T-cell (primary cell): ENCODE data around the gene PIGL. TPM values are rescaled to one million over a fixed set of nuclear protein-coding genes. Genes with fewer than 3 reads are reported as not detected.

Source experiments
- ATAC-seq, 4 experiments: fragments of 200-7000 bp in 3 of 4; fragments of 150-1000 bp in 1 of 4; cut with Tn5 transposase; replicated peaks in 1 of 4; 1 replicate in 3 of 4; 2 replicates in 1 of 4; pipeline ENCODE4 v1.10.0; 2021; ENCODE audit warnings: moderate library complexity in 3 of 4, mild to moderate bottlenecking in 2 of 4, moderate number of reproducible peaks in 1 of 4
- CTCF ChIA-PET, 2 donors: fragments of 300-600 bp; sonication (Branson Sonifier 250); formaldehyde crosslinking; loops; one replicate each; lab custom pipeline; 2022; ENCODE audit warnings: antibody characterized with exemption in 2 of 2; lab: Charles Lee
- POLR2A ChIA-PET, 2 donors: fragments of 300-600 bp; sonication (Branson Sonifier 250); formaldehyde crosslinking; loops; one replicate each; lab custom pipeline; 2022; ENCODE audit warnings: antibody characterized with exemption in 2 of 2; lab: Charles Lee
- DNase-seq, 35 experiments: peaks; one replicate each; pipeline versions ENCODE4 v3.0.0 to v3.0.0-alpha.2; 2013 to 2023
- H3K27ac ChIP-seq: one replicate; pipeline ENCODE4 v1.5.1; 2013; ENCODE audit warnings: low read length
- H3K27me3 ChIP-seq, 2 experiments: replicated peaks in 1 of 2; 1 replicate in 1 of 2; 2 replicates in 1 of 2; pipeline versions ENCODE4 v1.6.1 to v1.7.0; 2013; ENCODE audit warnings: low read length in 1 of 2, mixed read lengths in 1 of 2; ENCODE audit not compliant: control insufficient read depth in 2 of 2, insufficient read depth in 2 of 2; ENCODE audit errors: extremely low read depth in 1 of 2
- H3K36me3 ChIP-seq, 2 donors: 1 replicate in 1 of 2; 2 replicates in 1 of 2; pipeline versions ENCODE4 v1.6.1 to v1.7.0; 2013; ENCODE audit warnings: low read length in 1 of 2; ENCODE audit not compliant: control insufficient read depth in 2 of 2, insufficient read depth in 1 of 2; ENCODE audit errors: extremely low read depth in 1 of 2
- H3K4me1 ChIP-seq, 2 experiments: 1 replicate in 1 of 2; 2 replicates in 1 of 2; pipeline versions ENCODE4 v1.6.1 to v1.7.0; 2013; ENCODE audit warnings: low read length in 2 of 2, mixed read lengths in 1 of 2; ENCODE audit not compliant: insufficient read depth in 2 of 2, control insufficient read depth in 1 of 2; ENCODE audit errors: extremely low read depth in 1 of 2
- H3K4me3 ChIP-seq, 2 donors: 1 replicate in 1 of 2; 2 replicates in 1 of 2; pipeline versions ENCODE4 v1.5.1 to v1.7.0; 2013; ENCODE audit warnings: mild to moderate bottlenecking in 2 of 2, low read length in 1 of 2, moderate library complexity in 1 of 2; ENCODE audit not compliant: control insufficient read depth in 1 of 2; ENCODE audit errors: extremely low read depth in 1 of 2
- H3K9me3 ChIP-seq: 2 replicates; pipeline ENCODE4 v1.7.0; 2013
- H3K27ac Mint-ChIP-seq, 2 donors: one replicate each; pipeline ENCODE4 v1.8.0; 2020 to 2021; ENCODE audit warnings: mild to moderate bottlenecking in 2 of 2, mixed read lengths in 2 of 2
- H3K27me3 Mint-ChIP-seq, 2 donors: one replicate each; pipeline ENCODE4 v1.8.0; 2021 to 2022; ENCODE audit warnings: mixed read lengths in 2 of 2
- H3K36me3 Mint-ChIP-seq: one replicate; pipeline ENCODE4 v1.8.0; 2021; ENCODE audit warnings: mixed read lengths
- H3K4me1 Mint-ChIP-seq, 3 donors: one replicate each; pipeline ENCODE4 v1.8.0; 2020 to 2022; ENCODE audit warnings: mixed read lengths in 3 of 3, mild to moderate bottlenecking in 1 of 3
- H3K4me3 Mint-ChIP-seq, 3 donors: one replicate each; pipeline ENCODE4 v1.8.0; 2020 to 2022; ENCODE audit warnings: mild to moderate bottlenecking in 3 of 3, mixed read lengths in 3 of 3, moderate library complexity in 3 of 3
- H3K9me3 Mint-ChIP-seq, 3 donors: one replicate each; pipeline ENCODE4 v1.8.0; 2020 to 2022; ENCODE audit warnings: mixed read lengths in 3 of 3
- WGBS: methylation state at CpG from one replicate; pipeline ENCODE4 v1.1.5; 2013; ENCODE audit warnings: missing lambda C conversion rate; ENCODE audit not compliant: insufficient coverage; 5-methylcytosine and 5-hydroxymethylcytosine counted together
- total RNA-seq, 35 experiments: library from RNA in 6 of 35; stranded (reverse) in 6 of 35; fragments of 120-200 nt in 1 of 35; gene quantifications; one replicate each; pipeline versions ENCODE4 v1.2.1 to v1.2.4 and lab custom pipeline; 2013 to 2026

Gene PIGL
- total RNA-seq, 5 donors from 2014 or later (not counting 1 experiment from before 2014, with no cell fraction given): 53.9 to 90.2 (median 82.7) TPM

DNA sequence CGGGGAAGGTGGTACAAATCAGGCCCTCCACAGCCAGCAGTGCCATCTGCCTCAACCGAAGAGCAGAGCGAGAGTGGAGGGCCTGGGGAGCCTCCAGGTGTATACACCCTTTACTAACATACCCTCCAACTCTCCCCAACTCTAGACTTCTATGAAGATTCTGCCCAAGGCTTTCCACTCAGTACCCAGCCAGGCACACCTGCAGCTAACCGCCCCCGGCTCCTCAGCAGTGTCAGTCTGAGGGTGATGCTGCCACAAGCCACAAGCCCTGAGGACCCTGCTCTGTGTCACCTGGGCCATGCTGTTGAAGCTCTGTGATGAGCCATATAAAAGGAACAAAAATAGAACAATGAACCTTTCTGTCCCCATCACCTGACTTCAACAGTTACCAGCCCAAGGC lies 132.4 kb downstream of the PIGL start:
- no peaks in the 10 kb centered on the region for H3K27me3 Mint-ChIP-seq

DNA sequence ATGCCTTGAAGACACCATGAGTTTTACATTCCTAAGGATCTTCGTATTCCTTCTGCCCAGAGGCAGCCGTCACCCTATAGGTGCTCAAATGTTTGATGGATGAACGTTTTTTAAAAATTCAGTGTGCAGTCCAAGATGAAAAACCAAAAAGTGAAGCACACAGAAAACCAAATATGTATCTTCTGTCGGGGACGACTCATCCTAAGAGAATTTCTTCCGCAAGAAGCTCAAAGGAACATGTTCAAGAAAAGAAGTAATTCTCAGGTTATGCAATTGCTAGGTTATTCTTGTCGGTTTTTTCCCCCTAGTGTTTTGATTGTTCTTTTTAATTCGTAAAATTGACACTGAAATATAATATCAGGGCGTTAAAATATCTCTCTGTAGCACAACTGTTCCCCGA lies 134.8 kb downstream of the PIGL start:
- Histone ChIP-seq H3K4me1 (peaks cover 5 to 21% of the 10 kb centered on the region in 2 experiments), H3K27ac (no peak overlapping the region), H3K27me3 (peaks cover 0 to 6% of the 10 kb centered on the region in 2 experiments), H3K36me3 (peaks cover 7 to 8% of the 10 kb centered on the region in 2 donors), H3K4me3 (peak overlapping the region; percentile 63 to 80), H3K9me3 (no peaks in the 10 kb centered on the region)
- H3K9me3 Mint-ChIP-seq: no peaks in the 10 kb centered on the region
- POLR2A ChIA-PET: no interaction called here
- H3K36me3 Mint-ChIP-seq: no peaks in the 10 kb centered on the region
- CTCF ChIA-PET: interaction anchor here in 1 of 2 donors (2.5 kb wide), 1 partner anchor 12 kb away, joined by 17 read pairs; no protein-coding TSS in a partner anchor
- peaks cover 15 to 22% (median 19%) of the 10 kb centered on the region in 3 donors for H3K4me1 Mint-ChIP-seq
- peak overlapping the region; percentile 89 to 91 (median 89) for H3K4me3 Mint-ChIP-seq
- no peak for DNase-seq
- peak overlapping the region in 1 of 2 donors; percentile 76 for H3K27ac Mint-ChIP-seq
- WGBS: 59% methylated on average over 3 of the region's 10 CpGs
- H3K27me3 Mint-ChIP-seq: no peaks in the 10 kb centered on the region
- no peak for ATAC-seq

More for the DNA sequence above, 132.4 kb downstream of the PIGL start:
- peaks cover 5 to 21% of the 10 kb centered on the region in 2 experiments for H3K4me1 ChIP-seq
- ChIA-PET CTCF (interaction anchor here (0.7 kb wide), 3 partner anchors 90 to 943 kb away, joined by 3 to 4 read pairs (median 4); no protein-coding TSS in a partner anchor), POLR2A (no interaction called here)
- no peaks in the 10 kb centered on the region for H3K36me3 Mint-ChIP-seq
- H3K4me3 ChIP-seq: no peak overlapping the region
- H3K9me3 Mint-ChIP-seq: no peaks in the 10 kb centered on the region
- H3K36me3 ChIP-seq: peaks cover 8% of the 10 kb centered on the region in 2 donors
- peaks cover 15 to 22% (median 19%) of the 10 kb centered on the region in 3 donors for H3K4me1 Mint-ChIP-seq
- no peak overlapping the region for H3K4me3 Mint-ChIP-seq
- DNase-seq (no peak), ATAC-seq (no peak)
- WGBS: 90% methylated on average over 5 of the region's 5 CpGs
- no peaks in the 10 kb centered on the region for H3K9me3 ChIP-seq
- H3K27me3 ChIP-seq: peaks cover 0 to 3% of the 10 kb centered on the region in 2 experiments
- no peak overlapping the region for H3K27ac ChIP-seq
- peak overlapping the region in 1 of 2 donors; percentile 55 for H3K27ac Mint-ChIP-seq

DNA sequence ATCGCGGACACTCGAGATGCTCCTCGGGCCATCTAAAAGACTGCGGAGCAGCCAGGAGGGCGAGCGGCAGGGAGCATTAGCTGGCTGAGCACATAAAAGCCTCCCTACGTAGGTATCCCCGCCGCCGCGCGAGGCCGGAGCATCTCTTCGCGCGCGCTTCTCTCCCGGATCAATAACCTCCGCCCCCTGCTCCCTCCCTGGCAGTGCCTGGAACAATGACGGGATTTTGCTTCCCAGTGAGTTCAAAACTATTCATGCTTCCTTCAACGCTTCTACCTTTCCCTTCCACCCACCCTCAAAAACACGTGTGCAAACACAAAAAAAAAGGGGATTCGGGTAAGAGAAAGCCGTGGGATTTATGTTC lies 135.3 kb downstream of the PIGL start:
- DNase-seq: peak in 21 of 35 experiments; percentile 3 to 48 (median 12)
- H3K9me3 ChIP-seq: no peaks in the 10 kb centered on the region
- Mint-ChIP-seq H3K36me3 (no peaks in the 10 kb centered on the region), H3K4me1 (peaks cover 15 to 22% (median 19%) of the 10 kb centered on the region in 3 donors), H3K9me3 (no peaks in the 10 kb centered on the region), H3K27me3 (no peaks in the 10 kb centered on the region), H3K27ac (peak overlapping the region; percentile 49 to 76), H3K4me3 (peak overlapping the region; percentile 89 to 91 (median 89))
- CTCF ChIA-PET: interaction anchor here in 1 of 2 donors (1.1 to 2.5 kb wide), 2 partner anchors 12 to 137 kb away, joined by 3 to 17 read pairs; partner anchors contain the start of gene NCOR1
- no peak overlapping the region for H3K27ac ChIP-seq
- POLR2A ChIA-PET: no interaction called here
- peaks cover 5 to 21% of the 10 kb centered on the region in 2 experiments for H3K4me1 ChIP-seq
- no peak for ATAC-seq
- H3K4me3 ChIP-seq: peak overlapping the region; percentile 63 to 80
- peaks cover 4 to 7% of the 10 kb centered on the region in 2 donors for H3K36me3 ChIP-seq
- 4% methylated on average over 21 of the region's 25 CpGs for WGBS
- peaks cover 0 to 6% of the 10 kb centered on the region in 2 experiments for H3K27me3 ChIP-seq

DNA sequence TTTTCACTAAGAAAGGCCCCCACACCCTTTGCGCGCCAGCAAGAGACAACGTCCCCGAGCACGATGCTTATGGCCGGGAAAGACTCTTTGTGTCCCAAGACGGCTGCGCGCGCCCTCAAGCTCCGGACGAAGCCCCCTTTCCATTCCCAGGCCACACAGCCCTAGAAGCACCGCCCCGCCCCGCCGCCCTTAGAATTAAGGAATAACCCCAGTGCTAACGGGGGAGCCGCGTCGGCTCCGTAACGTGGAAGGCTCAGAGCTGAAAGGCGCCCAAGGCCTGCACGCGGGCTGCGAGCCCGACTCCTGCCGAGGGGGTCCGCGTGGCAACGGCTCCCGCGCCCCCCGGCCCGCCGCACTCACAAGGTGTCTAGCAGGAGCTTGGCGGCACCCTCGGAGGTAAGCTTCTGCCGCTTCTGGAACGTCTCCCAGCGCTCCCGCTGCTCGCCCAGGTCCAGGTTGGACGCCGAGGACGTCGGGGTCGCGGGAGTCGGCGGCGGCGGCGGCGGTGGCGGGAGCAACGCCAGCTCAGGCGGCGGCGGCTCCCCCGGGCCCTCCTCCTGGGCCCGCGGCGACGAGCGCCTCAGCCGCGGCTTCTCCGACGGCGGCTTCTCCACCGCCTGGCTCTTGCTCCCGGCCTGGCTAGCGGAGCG lies 135.8 kb downstream of the PIGL start:
- Histone ChIP-seq H3K27me3 (peaks cover 0 to 6% of the 10 kb centered on the region in 2 experiments), H3K4me3 (peak overlapping the region; percentile 63 to 80), H3K4me1 (peaks cover 5 to 21% of the 10 kb centered on the region in 2 experiments), H3K27ac (no peak overlapping the region), H3K36me3 (peaks cover 4 to 7% of the 10 kb centered on the region in 2 donors), H3K9me3 (no peaks in the 10 kb centered on the region)
- POLR2A ChIA-PET: interaction anchor here in 1 of 2 donors (0.6 kb wide), 1 partner anchor 28 kb away, joined by 4 read pairs; the partner anchor contains the start of gene UBB
- ATAC-seq: peak; percentile 69 to 74 (median 72)
- no peaks in the 10 kb centered on the region for H3K27me3 Mint-ChIP-seq
- under 1% methylated on average over 72 of the region's 75 CpGs for WGBS
- no peaks in the 10 kb centered on the region for H3K36me3 Mint-ChIP-seq
- H3K9me3 Mint-ChIP-seq: no peaks in the 10 kb centered on the region
- CTCF ChIA-PET: interaction anchor here in 1 of 2 donors (0.6 to 2.5 kb wide), 9 partner anchors 12 to 169 kb away, joined by 3 to 17 read pairs (median 3); partner anchors contain the start of genes NCOR1 and UBB
- DNase-seq: peak in 28 of 35 experiments; percentile 1 to 60 (median 20)
- peak overlapping the region in 1 of 2 donors; percentile 76 for H3K27ac Mint-ChIP-seq
- H3K4me1 Mint-ChIP-seq: peaks cover 15 to 22% (median 19%) of the 10 kb centered on the region in 3 donors
- H3K4me3 Mint-ChIP-seq: peak overlapping the region; percentile 89 to 91 (median 89)

DNA sequence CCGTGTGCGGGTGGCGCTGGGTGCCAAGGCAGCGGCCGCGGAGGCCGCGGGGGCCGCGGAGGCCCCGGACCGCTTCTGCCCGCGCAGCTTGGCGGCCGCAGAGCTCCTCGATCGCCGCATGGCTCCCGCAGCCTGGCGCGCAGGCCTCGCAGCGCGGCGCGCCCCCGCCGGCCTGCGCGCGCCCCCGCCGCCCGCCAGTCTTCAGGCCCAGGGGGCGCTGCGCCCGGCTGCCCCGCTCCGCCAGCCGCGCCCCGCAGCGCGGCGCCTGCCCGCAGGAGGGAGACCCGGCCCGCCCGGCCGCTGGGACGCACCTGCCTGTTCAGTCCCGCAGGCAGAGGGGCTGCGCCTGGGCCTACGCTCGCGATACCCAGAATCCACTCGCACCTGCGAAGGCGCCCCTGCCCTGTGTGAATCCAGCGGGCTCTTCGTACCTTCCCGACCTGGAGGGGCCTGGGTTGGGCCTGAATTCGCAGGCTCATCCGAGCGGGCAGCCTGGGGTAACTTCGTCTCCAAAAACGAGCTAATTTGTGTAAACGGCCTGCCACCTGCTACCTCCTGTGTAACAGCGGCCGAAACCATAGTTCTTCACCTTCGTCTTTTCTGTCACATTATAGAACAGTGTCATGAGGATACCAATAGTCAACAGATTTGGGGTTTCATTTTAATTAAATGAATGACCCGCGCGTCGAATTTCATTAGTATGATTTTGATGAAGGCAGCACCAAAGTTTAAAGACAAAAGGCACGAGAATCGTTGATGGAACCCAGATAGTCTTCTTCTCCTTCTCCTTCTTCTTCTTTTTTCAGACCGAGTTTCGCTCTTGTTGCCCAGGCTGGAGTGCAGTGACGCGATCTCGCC lies 136.5 kb downstream of the PIGL start, which contains the start of gene CENPV:
TSS of gene CENPV (minus strand) at position 153 of the 858 bp plus-strand sequence. CDS start at position 120, 33 bp downstream.
- WGBS: 1% methylated on average over 68 of the region's 83 CpGs

More for the DNA sequence above, 136.5 kb downstream of the PIGL start, which contains the start of gene CENPV:
- Mint-ChIP-seq H3K9me3 (no peaks in the 10 kb centered on the region), H3K4me3 (peak within 1 kb of the TSS; percentile 89 to 91 (median 89)), H3K27ac (peak within 1 kb of the TSS; percentile 49 to 79), H3K4me1 (peaks cover 15 to 22% (median 19%) of the 10 kb centered on the region in 3 donors), H3K36me3 (no peaks in the 10 kb centered on the region), H3K27me3 (no peaks in the 10 kb centered on the region)
- peaks cover 0 to 6% of the 10 kb centered on the region in 2 experiments for H3K27me3 ChIP-seq
- ATAC-seq (peak; percentile 84 to 92 (median 86)), DNase-seq (peak; percentile 21 to 84 (median 57))
- H3K4me1 ChIP-seq: peaks cover 5 to 21% of the 10 kb centered on the region in 2 experiments
- H3K36me3 ChIP-seq: peaks cover 4 to 7% of the 10 kb centered on the region in 2 donors
- H3K27ac ChIP-seq: no peak within 1 kb of the TSS
- CTCF ChIA-PET: interaction anchor here (0.6 to 2.5 kb wide), 10 partner anchors 11 to 168 kb away, joined by 3 to 17 read pairs (median 4); partner anchors contain the start of genes NCOR1 (in 1 of the 2) and UBB (in 1 of the 2)
- H3K9me3 ChIP-seq: no peaks in the 10 kb centered on the region
- POLR2A ChIA-PET: interaction anchor here in 1 of 2 donors (0.6 kb wide), 1 partner anchor 27 kb away, joined by 4 read pairs; the partner anchor contains the start of gene UBB
- H3K4me3 ChIP-seq: peak within 1 kb of the TSS; percentile 63 to 80
